Measurements from ENCODE around the gene MXD1.

MXD1 gene

DNA sequence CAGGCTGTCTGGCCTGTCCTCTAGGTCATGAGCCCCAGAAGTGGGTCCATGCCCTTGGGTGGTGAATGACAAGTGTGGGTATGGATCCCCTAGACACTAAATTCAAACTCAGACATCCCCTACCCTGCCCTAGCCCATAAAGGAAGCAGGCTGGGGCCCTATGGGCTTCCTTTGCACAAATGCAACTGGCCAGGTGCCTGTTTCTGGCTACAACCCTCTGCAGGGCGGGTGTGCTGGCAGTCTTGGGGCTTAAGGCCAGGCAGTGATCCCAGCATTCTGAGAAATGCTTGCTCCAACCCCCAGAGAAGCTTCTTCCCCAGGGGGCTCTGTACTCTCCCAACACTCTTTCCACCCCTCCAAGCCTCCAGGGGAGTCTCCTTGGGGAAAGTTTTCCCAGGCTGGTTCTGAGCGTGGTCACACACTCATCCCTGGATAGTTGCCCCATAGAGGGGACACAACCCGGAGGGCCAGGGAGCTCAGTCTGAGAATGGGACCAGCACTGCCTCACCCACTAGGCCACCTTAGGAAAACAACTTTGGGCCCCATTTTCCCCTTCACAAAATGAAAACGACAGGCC lies 63.1 kb downstream of the MXD1 start:
- DNase-seq (ENCODE audit: low read depth in 2 of 2): no peak

DNA sequence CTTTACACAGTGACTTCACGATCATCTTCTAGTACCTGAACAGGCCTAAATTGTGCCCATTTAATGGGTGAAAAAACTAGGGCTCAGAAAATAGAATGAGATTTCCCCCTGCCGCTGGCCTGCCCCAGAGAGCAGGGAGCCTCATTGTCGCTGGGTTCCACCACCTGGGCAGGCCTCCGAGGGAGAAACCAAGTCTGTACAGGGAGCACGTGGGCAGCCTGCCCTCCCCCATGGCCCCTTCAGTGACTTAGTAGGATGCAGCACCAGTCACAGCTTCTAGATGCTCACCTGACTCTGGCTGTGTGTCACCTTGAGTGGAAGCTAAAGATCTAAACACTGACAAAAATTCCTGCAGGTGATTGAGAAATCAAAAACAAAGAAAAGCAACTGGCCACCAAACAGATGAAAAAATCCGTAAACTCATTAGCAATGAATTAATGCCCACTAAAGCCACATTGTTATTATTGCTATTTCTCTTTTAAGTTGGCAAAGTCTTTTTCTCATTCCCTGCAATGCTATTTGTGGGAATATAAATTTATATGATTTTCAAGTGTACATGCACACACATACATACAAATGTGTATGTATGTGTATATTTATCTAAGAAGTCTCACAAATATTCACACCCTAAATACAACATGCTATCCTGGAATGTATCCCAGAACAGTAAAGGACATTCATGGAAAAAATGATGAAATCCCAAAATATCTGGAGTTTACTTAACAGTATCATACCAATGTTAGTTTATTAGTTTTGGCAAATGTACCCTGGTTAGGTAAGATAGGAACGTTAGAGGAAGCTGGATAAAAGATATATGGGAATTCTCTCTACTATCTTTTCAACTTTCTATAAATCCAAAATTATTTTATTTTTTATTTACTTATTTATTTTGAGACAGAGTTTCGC lies 65.2 kb downstream of the MXD1 start:
- no peak for DNase-seq (ENCODE audit: low read depth in 2 of 2)

DNA sequence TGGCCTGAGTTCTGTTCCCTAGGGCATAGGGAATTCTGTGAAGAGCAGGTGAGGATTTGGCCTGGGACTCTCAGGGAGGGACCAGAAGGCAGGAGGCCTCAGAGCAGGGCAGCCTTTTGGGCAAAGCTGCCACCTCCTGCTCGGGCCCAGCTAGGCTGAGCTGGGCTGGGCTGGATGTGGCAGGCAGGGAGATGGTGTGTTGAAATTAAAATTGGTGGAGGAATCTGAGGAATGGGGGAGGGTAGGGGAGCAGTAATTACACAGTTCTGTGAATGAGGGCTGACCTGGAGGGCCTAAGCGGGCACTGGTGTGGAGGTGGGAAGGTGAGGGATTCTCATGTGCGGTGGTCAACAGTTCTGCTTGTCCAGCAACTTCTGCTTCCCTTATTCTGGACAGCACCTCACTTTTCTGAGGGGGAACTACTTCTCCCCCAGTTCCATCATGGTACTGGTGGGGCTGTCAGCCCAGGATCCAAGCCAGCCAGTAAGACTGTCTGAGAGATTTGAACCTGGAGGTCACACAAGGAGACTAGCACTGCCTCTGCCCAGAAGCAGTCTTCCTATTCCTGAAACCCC lies 68.6 kb downstream of the MXD1 start:
- DNase-seq (ENCODE audit: low read depth in 2 of 2): no peak

DNA sequence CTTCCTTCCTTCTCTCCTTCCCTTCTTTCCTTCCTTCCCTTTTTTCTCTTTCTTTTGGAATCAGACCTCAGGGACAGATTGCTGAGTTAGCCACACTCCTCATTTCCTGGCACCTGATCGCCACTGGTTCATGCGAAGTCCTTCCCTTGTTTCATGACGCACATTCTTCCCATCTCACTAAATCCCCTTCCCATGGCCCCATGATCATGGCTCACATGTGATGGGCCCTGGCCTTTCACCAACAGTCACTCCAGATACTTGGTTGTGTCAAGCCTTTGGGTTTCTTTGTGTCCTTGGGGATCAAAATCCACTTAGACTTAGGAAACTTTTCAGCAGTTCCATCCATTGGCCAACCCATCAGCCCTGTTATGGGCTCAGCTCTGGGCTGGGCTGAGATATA lies 70.3 kb downstream of the MXD1 start:
- no peak for DNase-seq (ENCODE audit: low read depth in 2 of 2)

DNA sequence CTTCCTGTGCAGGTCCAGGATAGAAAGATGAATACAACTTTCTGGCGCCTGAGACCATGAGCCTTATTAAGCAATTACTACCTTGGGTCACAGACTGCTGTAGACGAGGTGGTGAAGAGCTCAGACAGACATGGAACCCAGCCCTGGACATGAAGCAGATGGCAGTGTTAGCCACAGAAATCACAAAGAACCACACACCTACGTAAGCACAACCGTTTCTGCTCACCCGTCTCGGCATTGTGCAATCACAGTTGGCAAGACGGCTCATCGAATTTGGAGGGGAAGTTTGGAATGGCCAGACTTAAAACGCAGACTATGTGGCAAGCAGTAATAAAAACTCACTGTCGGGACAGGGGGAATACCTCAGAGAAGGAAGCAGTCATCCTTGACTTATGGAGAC lies 70.8 kb downstream of the MXD1 start:
- DNase-seq (ENCODE audit: low read depth in 2 of 2): no peak

GRCh38 chr2:69986691-69987090 lies 71.8 kb downstream of the MXD1 start:
- DNase-seq (ENCODE audit: low read depth in 2 of 2): no peak

GRCh38 chr2:69988086-69988635 lies 73.3 kb downstream of the MXD1 start:
- no peak for DNase-seq (ENCODE audit: low read depth in 2 of 2)

DNA sequence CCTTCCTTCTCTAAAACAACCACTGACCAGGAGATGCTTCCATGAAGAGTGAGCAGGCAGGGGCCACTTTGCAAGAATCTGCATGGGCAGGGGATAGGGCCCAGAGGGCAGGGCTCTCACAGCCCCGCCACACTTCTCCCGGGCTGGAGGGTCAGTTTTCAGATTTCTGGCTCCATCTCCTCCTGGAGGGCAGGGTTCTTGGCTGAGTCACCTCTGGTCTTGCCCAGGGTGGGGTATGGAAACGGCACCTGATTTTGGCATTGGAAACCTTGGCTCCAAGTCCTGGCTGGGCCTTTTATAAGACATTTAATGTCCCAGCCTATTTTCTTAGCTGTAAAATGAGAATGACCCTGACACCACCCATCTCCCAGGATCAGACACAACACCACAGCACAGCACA lies 74.1 kb downstream of the MXD1 start:
- no peak for DNase-seq (ENCODE audit: low read depth in 2 of 2)

- no peak for DNase-seq (ENCODE audit: low read depth in 2 of 2)
Measured at GRCh38 chr2:69989441-69990105, 74.7 kb downstream of the MXD1 start.

All from stimulated activated CD8-positive, alpha-beta memory T cell treated with anti-CD3 and anti-CD28 coated beads, Interleukin-15, amount 100 ng/mL, for 4 hours (primary cell).